H9 (cell line): ENCODE results near the gene AKAP12. TPM values are rescaled to one million over a fixed set of nuclear protein-coding genes. Genes with fewer than 3 reads are reported as not detected.

Experiments used
- DNase-seq: peaks from one replicate; pipeline ENCODE4 v3.0.0-alpha.2; 2017
- H2AFZ ChIP-seq: one replicate; pipeline ENCODE4 v1.6.1; 2013; ENCODE audit warnings: mild to moderate bottlenecking, low read length, control low read depth, moderate library complexity
- H2AK5ac ChIP-seq: 2 replicates; pipeline ENCODE4 v1.6.1; 2013; ENCODE audit warnings: low read length, control low read depth, mixed read lengths; ENCODE audit not compliant: insufficient read length
- H2BK120ac ChIP-seq: one replicate; pipeline ENCODE4 v1.6.1; 2013; ENCODE audit warnings: low read depth, mild to moderate bottlenecking, low read length, control low read depth, inconsistent platforms; ENCODE audit not compliant: poor library complexity, severe bottlenecking
- H2BK12ac ChIP-seq: 2 replicates; pipeline ENCODE4 v1.6.1; 2013; ENCODE audit warnings: low read length, control low read depth, mixed read lengths, low read depth; ENCODE audit not compliant: insufficient read length
- H2BK15ac ChIP-seq: 2 replicates; pipeline ENCODE4 v1.6.1; 2013; ENCODE audit warnings: low read depth, low read length, control low read depth
- H2BK20ac ChIP-seq: one replicate; pipeline ENCODE4 v1.6.1; 2013; ENCODE audit warnings: low read depth, mild to moderate bottlenecking, low read length, control low read depth, inconsistent platforms; ENCODE audit not compliant: poor library complexity, severe bottlenecking
- H2BK5ac ChIP-seq: 2 replicates; pipeline ENCODE4 v1.6.1; 2013; ENCODE audit warnings: low read length, control low read depth, mixed read lengths; ENCODE audit not compliant: insufficient read length
- H3K14ac ChIP-seq: 2 replicates; pipeline ENCODE4 v1.6.1; 2013; ENCODE audit warnings: low read length, control low read depth; ENCODE audit not compliant: insufficient read depth
- H3K18ac ChIP-seq: 2 replicates; pipeline ENCODE4 v1.6.1; 2013; ENCODE audit warnings: low read depth, mild to moderate bottlenecking, mixed read lengths, low read length, control low read depth; ENCODE audit not compliant: insufficient read length
- H3K23ac ChIP-seq: 2 replicates; pipeline ENCODE4 v1.6.1; 2013; ENCODE audit warnings: low read length, control low read depth, mixed read lengths, low read depth; ENCODE audit not compliant: insufficient read length
- H3K23me2 ChIP-seq: 2 replicates; pipeline ENCODE4 v1.6.1; 2013; ENCODE audit warnings: low read depth, mild to moderate bottlenecking, mixed read lengths, low read length, control low read depth; ENCODE audit not compliant: insufficient read length, poor library complexity, severe bottlenecking
- H3K27ac ChIP-seq: 2 replicates; pipeline ENCODE4 v1.5.1; 2013; ENCODE audit warnings: low read length, control low read depth, mixed read lengths, low read depth; ENCODE audit not compliant: insufficient read length
- H3K27me3 ChIP-seq: 2 replicates; pipeline ENCODE4 v1.6.1; 2013; ENCODE audit warnings: low read length, control low read depth, inconsistent platforms; ENCODE audit not compliant: insufficient read depth
- H3K4ac ChIP-seq: 2 replicates; pipeline ENCODE4 v1.6.1; 2013; ENCODE audit warnings: low read depth, mild to moderate bottlenecking, control low read depth, inconsistent platforms, low read length, moderate library complexity
- H3K4me1 ChIP-seq: 2 replicates; pipeline ENCODE4 v1.6.1; 2013; ENCODE audit warnings: low read length, control low read depth, inconsistent platforms; ENCODE audit not compliant: insufficient read depth
- H3K4me2 ChIP-seq: 2 replicates; pipeline ENCODE4 v1.6.1; 2013; ENCODE audit warnings: low read length, control low read depth, mixed read lengths; ENCODE audit not compliant: insufficient read length, insufficient read depth
- H3K56ac ChIP-seq: 2 replicates; pipeline ENCODE4 v1.6.1; 2013; ENCODE audit warnings: low read depth, mild to moderate bottlenecking, mixed read lengths, low read length, control low read depth; ENCODE audit not compliant: insufficient read length
- H3K79me1 ChIP-seq: 2 replicates; pipeline ENCODE4 v1.6.1; 2013; ENCODE audit warnings: low read depth, mild to moderate bottlenecking, moderate library complexity, low read length, control low read depth, inconsistent platforms; ENCODE audit not compliant: insufficient read depth, poor library complexity, severe bottlenecking
- H3K79me2 ChIP-seq: 2 replicates; pipeline ENCODE4 v1.6.1; 2013; ENCODE audit warnings: low read length, control low read depth, inconsistent platforms; ENCODE audit not compliant: insufficient read depth
- H3K9ac ChIP-seq: 2 replicates; pipeline ENCODE4 v1.6.1; 2013; ENCODE audit warnings: low read length, control low read depth, mixed read lengths; ENCODE audit not compliant: insufficient read length; ENCODE audit errors: extremely low read depth
- H3K9me3 ChIP-seq: one replicate; pipeline ENCODE4 v1.6.1; 2013; ENCODE audit warnings: low read depth, low read length, inconsistent platforms; ENCODE audit not compliant: control insufficient read depth
- H3T11ph ChIP-seq: one replicate; pipeline ENCODE4 v1.6.1; 2013; ENCODE audit warnings: mild to moderate bottlenecking, low read length, control low read depth, inconsistent platforms
- H4K20me1 ChIP-seq: one replicate; pipeline ENCODE4 v1.6.1; 2013; ENCODE audit not compliant: control insufficient read depth, insufficient read length, insufficient read depth
- H4K5ac ChIP-seq: 2 replicates; pipeline ENCODE4 v1.6.1; 2013; ENCODE audit warnings: low read depth, mild to moderate bottlenecking, mixed read lengths, low read length, control low read depth; ENCODE audit not compliant: insufficient read length
- H4K8ac ChIP-seq: replicated peaks from 2 replicates; pipeline ENCODE4 v1.6.1; 2013; ENCODE audit warnings: low read length, control low read depth, mixed read lengths, low read depth; ENCODE audit not compliant: insufficient read length
- H4K91ac ChIP-seq: 2 replicates; pipeline ENCODE4 v1.6.1; 2013; ENCODE audit warnings: low read depth, mild to moderate bottlenecking, moderate library complexity, mixed read lengths, low read length, control low read depth; ENCODE audit not compliant: insufficient read length
- H3K27ac Mint-ChIP-seq, 3 experiments: 2 replicates in 2 of 3; 3 replicates in 1 of 3; pipeline ENCODE4 v1.8.0; 2020 to 2021; ENCODE audit warnings: mixed read lengths in 3 of 3, mild to moderate bottlenecking in 1 of 3, moderate library complexity in 1 of 3
- H3K27me3 Mint-ChIP-seq: 2 replicates; pipeline ENCODE4 v1.8.0; 2021; ENCODE audit warnings: low read depth, mild to moderate bottlenecking, moderate library complexity, mixed read lengths
- H3K36me3 Mint-ChIP-seq, 3 experiments: 2 replicates in 2 of 3; 3 replicates in 1 of 3; pipeline ENCODE4 v1.8.0; 2020 to 2021; ENCODE audit warnings: low read depth in 3 of 3, mixed read lengths in 3 of 3; ENCODE audit not compliant: insufficient read depth in 1 of 3
- H3K4me1 Mint-ChIP-seq, 2 experiments: 2 replicates each; pipeline ENCODE4 v1.8.0; 2020; ENCODE audit warnings: mixed read lengths in 2 of 2
- H3K4me3 Mint-ChIP-seq, 2 experiments: 2 replicates in 1 of 2; 3 replicates in 1 of 2; pipeline ENCODE4 v1.8.0; 2020 to 2021; ENCODE audit warnings: mild to moderate bottlenecking in 2 of 2, mixed read lengths in 2 of 2, moderate library complexity in 1 of 2
- H3K9me3 Mint-ChIP-seq, 2 experiments: 2 replicates in 1 of 2; 3 replicates in 1 of 2; pipeline ENCODE4 v1.8.0; 2020; ENCODE audit warnings: mild to moderate bottlenecking in 2 of 2, mixed read lengths in 2 of 2, moderate library complexity in 1 of 2
- WGBS: extraction: QIAGEN DNeasy Blood & Tissue Kit; methylation state at CpG from one replicate; pipeline ENCODE4 v1.1.7; 2013; ENCODE audit warnings: missing lambda C conversion rate, low lambda C conversion rate, mixed read lengths; ENCODE audit not compliant: insufficient read length; ENCODE audit errors: extremely low coverage; 5-methylcytosine and 5-hydroxymethylcytosine counted together
- total RNA-seq: library from RNA; stranded (reverse); gene quantifications from 2 replicates; pipeline ENCODE4 v1.2.1, GENCODE V29; 2021
- TF ChIP-seq, protein P1 (sequence below): fragments of 200-600 bp; sonication (generic); conservative IDR thresholded peaks from 3 replicates; pipeline ENCODE4 v1.8.0; 2021; ENCODE audit warnings: antibody characterized with exemption, mild to moderate bottlenecking

AKAP12 gene
- total RNA-seq, 1 experiment from 2014 or later, result 52.3 TPM

DNA sequence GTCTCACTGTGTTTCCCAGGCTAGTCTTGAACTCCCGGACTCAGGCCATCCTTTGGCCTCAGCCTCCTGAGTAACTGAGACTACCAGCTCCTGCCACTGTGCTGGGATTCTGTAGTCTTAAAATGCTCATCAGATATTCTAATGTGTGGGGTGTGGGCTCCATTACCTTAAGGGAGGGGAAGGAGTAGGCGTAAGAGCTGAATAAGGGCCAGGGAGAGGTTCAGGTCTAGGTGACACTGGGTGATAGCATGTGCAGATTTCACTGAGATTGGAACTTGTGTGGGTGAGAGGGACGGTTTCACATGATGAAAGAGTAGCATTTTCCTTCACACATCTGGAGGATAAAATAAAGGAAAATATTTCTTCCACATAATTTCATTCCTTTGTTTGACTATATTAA lies 8.5 kb downstream of the AKAP12 start:
- Histone ChIP-seq H3K23ac (no peak overlapping the region), H3K9me3 (no peaks in the 10 kb centered on the region), H4K8ac (no peak overlapping the region), H3K4me1 (no peaks in the 10 kb centered on the region), H3K27ac (no peak overlapping the region), H2BK12ac (no peak overlapping the region), H3K4ac (no peak overlapping the region), H2AK5ac (no peak overlapping the region), H3K79me1 (no peaks in the 10 kb centered on the region), H3K23me2 (no peaks in the 10 kb centered on the region), H3K14ac (no peak overlapping the region), H3K9ac (no peak overlapping the region), H3K27me3 (no peaks in the 10 kb centered on the region), H4K20me1 (no peaks in the 10 kb centered on the region), H3K18ac (no peak overlapping the region), H2AFZ (no peak overlapping the region), H3K4me2 (no peak overlapping the region), H2BK20ac (no peak overlapping the region), H4K91ac (no peak overlapping the region), H2BK15ac (no peak overlapping the region), H2BK5ac (no peak overlapping the region), H2BK120ac (no peak overlapping the region), H3K79me2 (peaks cover 6% of the 10 kb centered on the region; the same call in 1 of the 2 replicates), H4K5ac (no peak overlapping the region), H3K56ac (no peak overlapping the region), H3T11ph (no peak overlapping the region)
- H3K4me3 Mint-ChIP-seq, result no peak overlapping the region
- H3K27ac Mint-ChIP-seq, result no peak overlapping the region
- peaks cover 0 to 1% (median 0%) of the 10 kb centered on the region in 3 experiments; a peak in 5 of 7 replicates for H3K36me3 Mint-ChIP-seq
- TF ChIP-seq, protein P1, sequence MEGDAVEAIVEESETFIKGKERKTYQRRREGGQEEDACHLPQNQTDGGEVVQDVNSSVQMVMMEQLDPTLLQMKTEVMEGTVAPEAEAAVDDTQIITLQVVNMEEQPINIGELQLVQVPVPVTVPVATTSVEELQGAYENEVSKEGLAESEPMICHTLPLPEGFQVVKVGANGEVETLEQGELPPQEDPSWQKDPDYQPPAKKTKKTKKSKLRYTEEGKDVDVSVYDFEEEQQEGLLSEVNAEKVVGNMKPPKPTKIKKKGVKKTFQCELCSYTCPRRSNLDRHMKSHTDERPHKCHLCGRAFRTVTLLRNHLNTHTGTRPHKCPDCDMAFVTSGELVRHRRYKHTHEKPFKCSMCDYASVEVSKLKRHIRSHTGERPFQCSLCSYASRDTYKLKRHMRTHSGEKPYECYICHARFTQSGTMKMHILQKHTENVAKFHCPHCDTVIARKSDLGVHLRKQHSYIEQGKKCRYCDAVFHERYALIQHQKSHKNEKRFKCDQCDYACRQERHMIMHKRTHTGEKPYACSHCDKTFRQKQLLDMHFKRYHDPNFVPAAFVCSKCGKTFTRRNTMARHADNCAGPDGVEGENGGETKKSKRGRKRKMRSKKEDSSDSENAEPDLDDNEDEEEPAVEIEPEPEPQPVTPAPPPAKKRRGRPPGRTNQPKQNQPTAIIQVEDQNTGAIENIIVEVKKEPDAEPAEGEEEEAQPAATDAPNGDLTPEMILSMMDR, result no peak
- H3K9me3 Mint-ChIP-seq, result no peaks in the 10 kb centered on the region
- WGBS, result no CpG with 5 or more reads among the region's 3 CpGs
- no peak for DNase-seq
- peaks cover 2 to 9% of the 10 kb centered on the region in 2 experiments; a peak in 3 of 4 replicates for H3K4me1 Mint-ChIP-seq
- H3K27me3 Mint-ChIP-seq, result no peaks in the 10 kb centered on the region
